NCI-H2107 treated with DMSO at 0.1 percent for 48 hours (cell line): ENCODE results near the gene RPL4.

Source experiments
- DNase-seq: peaks from one replicate; lab custom pipeline; 2025; ENCODE audit not compliant: unreplicated experiment; lab: John Stamatoyannopoulos, UW

Gene RPL4

DNA sequence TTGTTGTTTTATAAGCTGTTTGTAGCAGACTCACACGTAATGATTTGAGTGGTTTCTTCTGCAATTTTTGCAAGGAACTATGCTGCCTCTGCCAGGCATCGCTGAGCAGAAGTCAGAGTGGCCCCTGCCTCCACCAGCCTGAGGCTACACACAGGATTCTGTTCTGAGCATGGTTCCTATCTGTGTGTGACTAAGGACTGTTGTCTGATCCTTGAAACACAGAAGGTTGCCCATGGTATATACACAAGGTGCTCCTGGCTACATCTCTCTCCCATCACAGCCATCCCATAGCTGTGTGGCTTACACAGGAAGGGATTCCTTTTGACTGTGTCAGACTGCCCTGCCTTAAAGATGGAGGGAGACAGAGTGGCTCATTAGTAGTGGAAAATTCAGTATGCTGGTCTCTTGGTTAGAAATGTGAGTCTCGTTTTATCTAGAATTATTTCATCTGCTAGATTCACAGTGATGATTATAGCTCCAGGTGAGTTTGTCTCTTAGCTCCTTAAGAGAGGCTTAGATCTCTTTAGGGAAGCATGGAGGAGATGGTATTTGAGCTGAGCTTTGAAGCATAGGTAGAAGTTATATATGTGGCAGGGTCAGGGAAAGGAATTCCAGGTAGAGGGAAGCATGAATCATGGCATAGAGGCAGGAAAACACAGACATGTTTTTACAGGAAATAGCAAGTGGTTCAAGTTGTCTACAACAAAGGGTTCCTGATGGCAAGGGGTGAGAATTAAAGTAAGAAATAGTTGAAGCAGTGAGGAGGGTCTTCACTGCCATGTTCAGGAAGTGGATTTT is 44.6 kb downstream of the RPL4 start:
- DNase-seq, result no peak

DNA sequence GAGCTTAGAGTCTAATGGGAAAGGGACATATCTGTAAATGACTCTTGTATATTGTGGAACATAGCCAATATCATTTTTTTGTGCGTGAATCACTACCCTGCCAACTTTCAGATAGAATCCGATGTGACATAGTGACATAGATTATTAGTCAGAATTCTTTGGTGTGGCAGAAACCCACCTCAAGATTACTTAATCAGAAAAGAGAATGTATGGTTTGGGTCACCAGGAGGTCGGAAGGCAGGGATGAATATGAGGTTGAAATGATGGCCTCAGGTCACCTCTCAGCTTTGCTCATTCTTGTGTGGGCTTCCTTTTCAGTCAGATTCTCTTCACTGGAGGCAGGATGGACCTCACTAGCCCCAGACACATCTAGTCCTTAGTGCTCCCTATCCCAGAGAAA is 48.4 kb downstream of the RPL4 start:
- no peak for DNase-seq

GRCh38 chr15:66454143-66454542 is 50.5 kb downstream of the RPL4 start:
- DNase-seq, result no peak

GRCh38 chr15:66452971-66453580 is 51.6 kb downstream of the RPL4 start:
- DNase-seq, result no peak

- no peak for DNase-seq
Observed at GRCh38 chr15:66452420-66452819, 52.2 kb downstream of the RPL4 start.
